Ishikawa (cell line): Measurements from ENCODE around the gene ZBTB7C.

Experiments used
- EGR1 ChIP-seq: IDR thresholded peaks from 2 replicates; pipeline ENCODE4 v1.6.1; 2012
- RAD21 ChIP-seq: IDR thresholded peaks from 2 replicates; pipeline ENCODE4 v1.6.1; 2012; ENCODE audit warnings: low read depth
- REST ChIP-seq: IDR thresholded peaks from 2 replicates; pipeline ENCODE4 v1.6.1; 2012; ENCODE audit warnings: low read depth, mild to moderate bottlenecking
- TCF12 ChIP-seq: IDR thresholded peaks from 2 replicates; pipeline ENCODE4 v1.6.1; 2012; ENCODE audit warnings: low read depth
- TF ChIP-seq, protein P1 (sequence below): IDR thresholded peaks from 2 replicates; pipeline ENCODE4 v1.6.1; 2012

DNA sequence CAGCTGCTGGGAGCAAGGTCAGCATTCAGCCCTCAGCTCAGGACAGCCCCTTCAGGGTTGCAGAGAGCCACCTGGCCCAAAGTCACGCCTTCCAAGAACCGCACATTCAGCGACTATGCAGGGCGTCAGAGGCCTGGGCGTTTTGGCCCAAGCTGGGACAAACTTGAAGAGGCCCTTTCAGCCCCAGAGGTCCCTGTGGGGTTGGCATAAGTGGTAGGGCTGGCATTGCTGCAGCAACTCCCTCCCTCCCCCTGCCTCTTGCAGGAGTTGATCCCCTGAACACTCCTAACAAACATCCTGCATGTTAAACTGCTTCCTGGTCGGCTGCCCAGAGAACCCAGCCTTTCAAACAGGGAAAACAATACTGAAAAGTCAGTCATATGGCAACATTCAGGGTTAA, 285.9 kb downstream of the ZBTB7C start:
- TF ChIP-seq RAD21 (no peak), EGR1 (no peak), TCF12 (no peak), REST (no peak)
- TF ChIP-seq, protein P1, sequence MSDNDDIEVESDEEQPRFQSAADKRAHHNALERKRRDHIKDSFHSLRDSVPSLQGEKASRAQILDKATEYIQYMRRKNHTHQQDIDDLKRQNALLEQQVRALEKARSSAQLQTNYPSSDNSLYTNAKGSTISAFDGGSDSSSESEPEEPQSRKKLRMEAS: no peak
